Measurements from ENCODE around the gene SLC7A7. TPM values are rescaled to one million over a fixed set of nuclear protein-coding genes. Genes with fewer than 3 reads are reported as not detected.
"Not testable (repeated sequence)": the region's sequence is repeated elsewhere in the genome, so short reads cannot be mapped to it uniquely, and the experiment has no call there.

The SLC7A7 gene
- total RNA-seq, 1 donor from 2014 or later: 14.3 TPM

DNA sequence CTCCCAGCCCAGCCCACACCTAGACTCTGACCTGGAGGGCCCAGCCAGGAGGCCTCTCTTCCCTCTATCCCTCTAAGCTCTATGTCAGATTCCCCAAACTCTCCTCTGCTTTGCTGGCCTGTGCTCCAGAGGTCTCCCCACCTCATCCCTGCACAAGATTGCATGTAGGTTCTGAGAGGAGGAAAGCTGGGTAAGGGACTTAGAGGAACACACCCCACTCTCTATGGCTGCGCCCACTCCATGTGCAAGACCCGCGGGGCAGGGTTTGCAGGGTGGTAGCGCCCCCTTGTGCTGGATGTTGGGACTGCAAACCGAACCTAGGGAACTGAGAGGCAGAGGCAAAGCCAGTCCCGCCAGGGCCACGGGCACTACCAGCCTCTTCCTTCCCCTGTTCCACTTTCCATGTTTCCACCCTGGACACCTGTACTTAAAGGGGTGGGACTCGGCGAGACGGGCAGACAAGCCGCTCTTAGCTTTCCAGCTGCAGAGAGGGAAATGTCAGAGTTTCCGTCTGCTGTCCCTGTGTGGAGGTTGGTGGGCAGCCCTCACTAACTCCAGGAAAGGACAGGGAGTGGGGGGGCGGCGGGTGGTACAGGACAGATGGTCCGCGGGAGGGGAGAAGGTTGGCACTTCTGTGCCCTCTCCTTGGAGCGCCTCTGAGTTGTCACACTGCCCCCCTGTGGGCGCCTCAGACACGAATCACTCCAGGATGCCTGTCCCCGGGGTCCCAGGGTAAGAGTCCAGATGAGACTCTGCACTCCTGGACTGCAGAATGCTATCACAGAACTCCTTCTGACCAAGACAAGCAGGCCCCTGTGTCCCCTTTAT is 37.9 kb upstream of the SLC7A7 start:
- H4K20me1 ChIP-seq (ENCODE audit: insufficient read depth, low read length): no peaks in the 10 kb centered on the region
- H2AFZ ChIP-seq (ENCODE audit: low read depth, low read length): peak overlapping the region; percentile 76
- Mint-ChIP-seq H3K4me3 (ENCODE audit: unreplicated experiment) (peak overlapping the region; percentile 62), H3K27me3 (ENCODE audit: low read depth, unreplicated experiment) (no peaks in the 10 kb centered on the region), H3K9me3 (ENCODE audit: unreplicated experiment) (no peaks in the 10 kb centered on the region), H3K27ac (ENCODE audit: unreplicated experiment) (peak overlapping the region; percentile 41), H3K4me1 (ENCODE audit: low read depth, unreplicated experiment) (peaks cover 21% of the 10 kb centered on the region), H3K36me3 (ENCODE audit: low read depth, unreplicated experiment) (peaks cover under 1% of the 10 kb centered on the region)
- H3K9me3 ChIP-seq (ENCODE audit: insufficient read depth, low read depth, low read length): peaks cover 3% of the 10 kb centered on the region
- DNase-seq (ENCODE audit: low read depth): peak; percentile 63
- H3K4me3 ChIP-seq (ENCODE audit: insufficient read depth, low read depth, low read length): peak overlapping the region; percentile 45
- no peaks in the 10 kb centered on the region for H3K36me3 ChIP-seq (ENCODE audit: insufficient read depth, low read length)
- H3K79me2 ChIP-seq (ENCODE audit: insufficient read depth, low read length): no peaks in the 10 kb centered on the region
- H3K9ac ChIP-seq (ENCODE audit: low read length): peak overlapping the region; percentile 78
- peaks cover 51% of the 10 kb centered on the region for H3K4me1 ChIP-seq (ENCODE audit: insufficient read depth, low read length)
- H3K27me3 ChIP-seq (ENCODE audit: insufficient read depth, low read length): no peaks in the 10 kb centered on the region
- TF ChIP-seq, protein P1, sequence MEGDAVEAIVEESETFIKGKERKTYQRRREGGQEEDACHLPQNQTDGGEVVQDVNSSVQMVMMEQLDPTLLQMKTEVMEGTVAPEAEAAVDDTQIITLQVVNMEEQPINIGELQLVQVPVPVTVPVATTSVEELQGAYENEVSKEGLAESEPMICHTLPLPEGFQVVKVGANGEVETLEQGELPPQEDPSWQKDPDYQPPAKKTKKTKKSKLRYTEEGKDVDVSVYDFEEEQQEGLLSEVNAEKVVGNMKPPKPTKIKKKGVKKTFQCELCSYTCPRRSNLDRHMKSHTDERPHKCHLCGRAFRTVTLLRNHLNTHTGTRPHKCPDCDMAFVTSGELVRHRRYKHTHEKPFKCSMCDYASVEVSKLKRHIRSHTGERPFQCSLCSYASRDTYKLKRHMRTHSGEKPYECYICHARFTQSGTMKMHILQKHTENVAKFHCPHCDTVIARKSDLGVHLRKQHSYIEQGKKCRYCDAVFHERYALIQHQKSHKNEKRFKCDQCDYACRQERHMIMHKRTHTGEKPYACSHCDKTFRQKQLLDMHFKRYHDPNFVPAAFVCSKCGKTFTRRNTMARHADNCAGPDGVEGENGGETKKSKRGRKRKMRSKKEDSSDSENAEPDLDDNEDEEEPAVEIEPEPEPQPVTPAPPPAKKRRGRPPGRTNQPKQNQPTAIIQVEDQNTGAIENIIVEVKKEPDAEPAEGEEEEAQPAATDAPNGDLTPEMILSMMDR (IDR thresholded peaks at IDR 0.05; ENCODE audit: insufficient read depth, low read depth, low read length): peak; percentile 81
- TF ChIP-seq EZH2 (IDR thresholded peaks at IDR 0.05; ENCODE audit: insufficient read depth, low read length): no peak
- H3K4me2 ChIP-seq (ENCODE audit: low read length): peak overlapping the region; percentile 90
- H3K27ac ChIP-seq (ENCODE audit: low read depth, low read length): peak overlapping the region; percentile 99
- FAIRE-seq: no peak

DNA sequence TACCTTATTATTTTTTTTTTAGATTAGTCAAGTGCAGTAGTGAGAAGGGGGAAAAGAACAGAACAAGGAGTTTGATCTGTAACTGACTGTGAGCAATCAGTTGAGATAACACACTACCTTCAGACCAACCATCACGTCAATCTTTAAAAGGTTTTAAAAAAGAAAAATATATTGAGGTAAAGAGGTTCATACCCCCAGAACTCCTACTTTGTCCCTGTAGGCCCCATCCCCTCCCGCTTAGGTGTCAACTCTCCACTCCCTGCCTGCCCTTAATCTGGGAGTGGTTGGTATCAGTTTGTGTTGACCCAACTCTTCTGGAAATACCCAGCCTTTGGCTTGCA is 37.3 kb upstream of the SLC7A7 start:
- no peak for DNase-seq (ENCODE audit: low read depth)
- Mint-ChIP-seq H3K36me3 (ENCODE audit: low read depth, unreplicated experiment) (peaks cover 3% of the 10 kb centered on the region), H3K9me3 (ENCODE audit: unreplicated experiment) (no peaks in the 10 kb centered on the region), H3K27ac (ENCODE audit: unreplicated experiment) (no peak overlapping the region), H3K4me1 (ENCODE audit: low read depth, unreplicated experiment) (peaks cover 27% of the 10 kb centered on the region), H3K27me3 (ENCODE audit: low read depth, unreplicated experiment) (no peaks in the 10 kb centered on the region), H3K4me3 (ENCODE audit: unreplicated experiment) (no peak overlapping the region)
- Histone ChIP-seq H3K27me3 (ENCODE audit: insufficient read depth, low read length) (no peaks in the 10 kb centered on the region), H3K4me1 (ENCODE audit: insufficient read depth, low read length) (peaks cover 57% of the 10 kb centered on the region), H3K4me3 (ENCODE audit: insufficient read depth, low read depth, low read length) (no peak overlapping the region), H3K36me3 (ENCODE audit: insufficient read depth, low read length) (no peaks in the 10 kb centered on the region), H4K20me1 (ENCODE audit: insufficient read depth, low read length) (no peaks in the 10 kb centered on the region), H3K79me2 (ENCODE audit: insufficient read depth, low read length) (no peaks in the 10 kb centered on the region), H2AFZ (ENCODE audit: low read depth, low read length) (peak overlapping the region; percentile 76), H3K27ac (ENCODE audit: low read depth, low read length) (peak overlapping the region; percentile 99), H3K9ac (ENCODE audit: low read length) (peak overlapping the region; percentile 78), H3K4me2 (ENCODE audit: low read length) (peak overlapping the region; percentile 90), H3K9me3 (ENCODE audit: insufficient read depth, low read depth, low read length) (peaks cover 3% of the 10 kb centered on the region)
- FAIRE-seq: no peak
- TF ChIP-seq, protein P1 (IDR thresholded peaks at IDR 0.05; ENCODE audit: insufficient read depth, low read depth, low read length): no peak
- TF ChIP-seq EZH2 (IDR thresholded peaks at IDR 0.05; ENCODE audit: insufficient read depth, low read length): no peak

DNA sequence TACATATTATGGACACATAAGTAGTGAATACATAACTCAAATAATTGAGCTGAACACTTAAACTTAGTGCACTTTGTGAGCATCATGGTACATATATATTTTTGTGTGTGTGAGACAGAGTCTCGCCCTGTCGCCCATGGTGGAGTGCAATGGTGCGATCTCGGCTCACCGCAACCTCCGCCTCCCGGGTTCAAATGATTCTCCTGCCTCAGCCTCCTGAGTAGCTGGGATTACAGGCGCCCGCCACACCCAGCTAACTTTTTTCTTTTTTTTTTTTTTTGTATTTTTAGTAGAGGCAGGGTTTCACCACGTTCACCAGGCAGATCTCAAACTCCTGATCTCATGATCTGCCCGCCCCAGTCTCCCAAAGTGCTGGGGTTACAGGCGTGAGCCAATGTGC is 36.9 kb upstream of the SLC7A7 start:
- FAIRE-seq; H3K9me3 ChIP-seq (ENCODE audit: insufficient read depth, low read depth, low read length); H2AFZ ChIP-seq (ENCODE audit: low read depth, low read length); H3K27me3 ChIP-seq (ENCODE audit: insufficient read depth, low read length); H3K4me3 ChIP-seq (ENCODE audit: insufficient read depth, low read depth, low read length); H3K36me3 ChIP-seq (ENCODE audit: insufficient read depth, low read length); H3K36me3 Mint-ChIP-seq (ENCODE audit: low read depth, unreplicated experiment); H3K27ac Mint-ChIP-seq (ENCODE audit: unreplicated experiment); DNase-seq (ENCODE audit: low read depth); H4K20me1 ChIP-seq (ENCODE audit: insufficient read depth, low read length); H3K4me2 ChIP-seq (ENCODE audit: low read length); H3K9me3 Mint-ChIP-seq (ENCODE audit: unreplicated experiment); H3K79me2 ChIP-seq (ENCODE audit: insufficient read depth, low read length); H3K4me3 Mint-ChIP-seq (ENCODE audit: unreplicated experiment); H3K27me3 Mint-ChIP-seq (ENCODE audit: low read depth, unreplicated experiment): not testable (repeated sequence)
- Histone ChIP-seq H3K9ac (ENCODE audit: low read length) (peak overlapping the region; percentile 87), H3K4me1 (ENCODE audit: insufficient read depth, low read length) (peaks cover 57% of the 10 kb centered on the region), H3K27ac (ENCODE audit: low read depth, low read length) (peak overlapping the region; percentile 99)
- peaks cover 28% of the 10 kb centered on the region for H3K4me1 Mint-ChIP-seq (ENCODE audit: low read depth, unreplicated experiment)
